Measurements from ENCODE around the gene ERC2. TPM values are rescaled to one million over a fixed set of nuclear protein-coding genes. Genes with fewer than 3 reads are reported as not detected.
"Not testable (repeated sequence)": the region's sequence is repeated elsewhere in the genome, so short reads cannot be mapped to it uniquely, and the experiment has no call there.

Gene ERC2
- total and polyA plus RNA-seq, 2 donors (not counting 3 experiments of a cell fraction or from before 2014, with no cell fraction given), result 5.6 to 15.5 TPM

DNA sequence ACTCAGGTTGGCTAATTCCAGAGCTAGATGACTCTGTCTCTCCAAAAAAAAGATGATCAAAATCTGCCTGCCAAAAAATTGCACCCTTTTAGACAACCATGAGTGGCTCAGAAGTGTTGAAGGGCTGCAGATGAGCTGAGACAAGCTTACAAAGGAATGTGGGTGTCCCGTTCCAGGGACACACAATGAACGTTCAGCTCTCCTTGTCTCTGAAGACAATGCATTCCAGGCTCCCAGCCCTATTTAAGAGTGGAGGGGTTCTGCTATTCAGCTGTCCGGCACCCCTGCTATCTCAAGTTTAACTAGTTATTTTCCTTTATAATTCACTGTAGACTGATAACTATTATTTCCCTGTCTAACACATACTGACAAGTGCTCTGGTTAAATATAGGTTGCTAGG is 626.1 kb downstream of the ERC2 start:
- no peak overlapping the region for H2AFZ ChIP-seq (ENCODE audit: low read depth, low read length)
- H3K27me3 ChIP-seq (ENCODE audit: control insufficient read depth in 2 of 2, insufficient read depth in 2 of 2, low read length in 2 of 2), result no peaks in the 10 kb centered on the region
- no peak overlapping the region for H3K4me3 ChIP-seq (replicated peaks in 1 of 3; ENCODE audit: insufficient read depth in 1 of 3, low read depth in 1 of 3, low read length in 3 of 3)
- CTCF ChIA-PET, result no interaction called here
- DNase-seq (ENCODE audit: low read depth, low spot score), result no peak
- no peaks in the 10 kb centered on the region for H3K9me1 ChIP-seq (replicated peaks; ENCODE audit: control insufficient read depth, extremely low read depth, insufficient read depth, low read length)
- TF ChIP-seq FOS (IDR thresholded peaks at IDR 0.05; ENCODE audit: borderline replicate concordance, insufficient read depth, low read length), result no peak
- TF ChIP-seq, protein P1, sequence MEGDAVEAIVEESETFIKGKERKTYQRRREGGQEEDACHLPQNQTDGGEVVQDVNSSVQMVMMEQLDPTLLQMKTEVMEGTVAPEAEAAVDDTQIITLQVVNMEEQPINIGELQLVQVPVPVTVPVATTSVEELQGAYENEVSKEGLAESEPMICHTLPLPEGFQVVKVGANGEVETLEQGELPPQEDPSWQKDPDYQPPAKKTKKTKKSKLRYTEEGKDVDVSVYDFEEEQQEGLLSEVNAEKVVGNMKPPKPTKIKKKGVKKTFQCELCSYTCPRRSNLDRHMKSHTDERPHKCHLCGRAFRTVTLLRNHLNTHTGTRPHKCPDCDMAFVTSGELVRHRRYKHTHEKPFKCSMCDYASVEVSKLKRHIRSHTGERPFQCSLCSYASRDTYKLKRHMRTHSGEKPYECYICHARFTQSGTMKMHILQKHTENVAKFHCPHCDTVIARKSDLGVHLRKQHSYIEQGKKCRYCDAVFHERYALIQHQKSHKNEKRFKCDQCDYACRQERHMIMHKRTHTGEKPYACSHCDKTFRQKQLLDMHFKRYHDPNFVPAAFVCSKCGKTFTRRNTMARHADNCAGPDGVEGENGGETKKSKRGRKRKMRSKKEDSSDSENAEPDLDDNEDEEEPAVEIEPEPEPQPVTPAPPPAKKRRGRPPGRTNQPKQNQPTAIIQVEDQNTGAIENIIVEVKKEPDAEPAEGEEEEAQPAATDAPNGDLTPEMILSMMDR (IDR thresholded peaks at IDR 0.05; ENCODE audit: extremely low read depth in 1 of 2, insufficient read depth in 1 of 2, low read depth in 1 of 2, low read length in 2 of 2), result no peak
- TF ChIP-seq MYC (IDR thresholded peaks at IDR 0.05; ENCODE audit: low read depth, low read length), result no peak
- no peak for TF ChIP-seq POLR2A (IDR thresholded peaks at IDR 0.05; ENCODE audit: low read depth, low read length)
- TF ChIP-seq, protein P2, sequence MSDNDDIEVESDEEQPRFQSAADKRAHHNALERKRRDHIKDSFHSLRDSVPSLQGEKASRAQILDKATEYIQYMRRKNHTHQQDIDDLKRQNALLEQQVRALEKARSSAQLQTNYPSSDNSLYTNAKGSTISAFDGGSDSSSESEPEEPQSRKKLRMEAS (IDR thresholded peaks at IDR 0.05; ENCODE audit: insufficient read depth, insufficient read length), result no peak
- no peak for TF ChIP-seq JUN (IDR thresholded peaks at IDR 0.05; ENCODE audit: borderline replicate concordance, insufficient read depth, insufficient read length, low read depth)
- no peak for TF ChIP-seq GATA2 (IDR thresholded peaks at IDR 0.05; ENCODE audit: insufficient read depth, insufficient read length, low read depth, low read length)
- TF ChIP-seq POLR2AphosphoS5 (IDR thresholded peaks at IDR 0.05; ENCODE audit: insufficient read depth, low read depth, low read length), result no peak
- no peak overlapping the region for H3K4me2 ChIP-seq (ENCODE audit: insufficient read depth, low read length)
- H3K36me3 ChIP-seq (ENCODE audit: control insufficient read depth in 2 of 2, extremely low read depth in 1 of 2, insufficient read depth in 2 of 2, low read length in 2 of 2), result no peaks in the 10 kb centered on the region
- POLR2A ChIA-PET, result no interaction called here
- dilution Hi-C loops (cut with MboI; ENCODE audit: extremely low pct_ligation_motif_present, low sequenced_read_pairs) (no loop called here), intact Hi-C loops (cut with micrococcal nuclease) (no loop called here)
- H3K79me2 ChIP-seq (ENCODE audit: control insufficient read depth, insufficient read depth, low read length), result no peaks in the 10 kb centered on the region
- no peaks in the 10 kb centered on the region for H4K20me1 ChIP-seq (replicated peaks; ENCODE audit: control insufficient read depth, extremely low read depth, insufficient read depth, low read length)
- H3K9me3 ChIP-seq (replicated peaks; ENCODE audit: control insufficient read depth, insufficient read depth, low read length), result no peaks in the 10 kb centered on the region
- no peak for FAIRE-seq
- no peak overlapping the region for H3K9ac ChIP-seq (replicated peaks; ENCODE audit: extremely low read depth, insufficient read depth, low read length)
- no TSS peak for BruUV-seq (replicated peaks)
- no peak overlapping the region for H3K27ac ChIP-seq (ENCODE audit: insufficient read depth, low read depth, low read length)
- H3K4me1 ChIP-seq (ENCODE audit: control insufficient read depth, extremely low read depth, insufficient read depth, low read length), result no peaks in the 10 kb centered on the region

DNA sequence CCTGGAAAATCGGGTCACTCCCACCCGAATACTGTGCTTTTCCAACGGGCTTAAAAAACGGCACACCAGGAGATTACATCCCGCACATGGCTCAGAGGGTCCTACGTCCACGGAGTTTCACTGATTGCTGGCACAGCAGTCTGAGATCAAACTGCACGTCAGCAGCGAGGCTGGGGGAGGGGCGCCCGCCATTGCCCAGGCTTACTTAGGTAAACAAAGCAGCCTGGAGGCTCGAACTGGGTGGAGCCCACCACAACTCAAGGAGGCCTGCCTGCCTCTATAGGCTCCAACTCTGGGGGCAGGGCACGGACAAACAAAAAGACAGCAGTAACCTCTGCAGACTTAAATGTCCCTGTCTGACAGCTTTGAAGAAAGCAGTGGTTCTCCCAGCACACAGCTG is 636.4 kb downstream of the ERC2 start:
- FAIRE-seq, CTCF ChIA-PET: not testable (repeated sequence)

More for the DNA sequence above, 636.4 kb downstream of the ERC2 start:
- H3K4me1 ChIP-seq (ENCODE audit: control insufficient read depth, extremely low read depth, insufficient read depth, low read length); H4K20me1 ChIP-seq (replicated peaks; ENCODE audit: control insufficient read depth, extremely low read depth, insufficient read depth, low read length); H3K36me3 ChIP-seq (ENCODE audit: control insufficient read depth in 2 of 2, extremely low read depth in 1 of 2, insufficient read depth in 2 of 2, low read length in 2 of 2); BruUV-seq (replicated peaks); H3K9ac ChIP-seq (replicated peaks; ENCODE audit: extremely low read depth, insufficient read depth, low read length); H3K79me2 ChIP-seq (ENCODE audit: control insufficient read depth, insufficient read depth, low read length); H3K9me1 ChIP-seq (replicated peaks; ENCODE audit: control insufficient read depth, extremely low read depth, insufficient read depth, low read length); H3K27ac ChIP-seq (ENCODE audit: insufficient read depth, low read depth, low read length); H2AFZ ChIP-seq (ENCODE audit: low read depth, low read length); H3K9me3 ChIP-seq (replicated peaks; ENCODE audit: control insufficient read depth, insufficient read depth, low read length); H3K4me3 ChIP-seq (replicated peaks in 1 of 3; ENCODE audit: insufficient read depth in 1 of 3, low read depth in 1 of 3, low read length in 3 of 3); H3K27me3 ChIP-seq (ENCODE audit: control insufficient read depth in 2 of 2, insufficient read depth in 2 of 2, low read length in 2 of 2); POLR2A ChIA-PET; DNase-seq (ENCODE audit: low read depth, low spot score); H3K4me2 ChIP-seq (ENCODE audit: insufficient read depth, low read length); dilution Hi-C loops (cut with MboI; ENCODE audit: extremely low pct_ligation_motif_present, low sequenced_read_pairs): not testable (repeated sequence)
- intact Hi-C loops (cut with micrococcal nuclease), result loop anchor here (10.0 kb wide), 1 partner anchor 497 kb away; no protein-coding TSS in a partner anchor
